GM19468 (cell line): ENCODE data around the gene ANKRD35.
"Not testable (repeated sequence)": the region's sequence is repeated elsewhere in the genome, so short reads cannot be mapped to it uniquely, and the experiment has no call there.

Experiments used
- ATAC-seq: cut with Tn5 transposase; IDR thresholded peaks from one replicate; pipeline ENCODE4 v1.9.1; 2021; ENCODE audit warnings: mild to moderate bottlenecking, moderate library complexity, moderate number of reproducible peaks; ENCODE audit not compliant: unreplicated experiment; ENCODE audit errors: extremely low read depth

ANKRD35 gene

GRCh38 chr1:145885738-145886287 is at the start of gene ANKRD35:
ANKRD35 (minus strand) TSS chr1:145885866; CDS start chr1:145885758, 108 bp downstream.
- peak; percentile 76 for ATAC-seq

DNA sequence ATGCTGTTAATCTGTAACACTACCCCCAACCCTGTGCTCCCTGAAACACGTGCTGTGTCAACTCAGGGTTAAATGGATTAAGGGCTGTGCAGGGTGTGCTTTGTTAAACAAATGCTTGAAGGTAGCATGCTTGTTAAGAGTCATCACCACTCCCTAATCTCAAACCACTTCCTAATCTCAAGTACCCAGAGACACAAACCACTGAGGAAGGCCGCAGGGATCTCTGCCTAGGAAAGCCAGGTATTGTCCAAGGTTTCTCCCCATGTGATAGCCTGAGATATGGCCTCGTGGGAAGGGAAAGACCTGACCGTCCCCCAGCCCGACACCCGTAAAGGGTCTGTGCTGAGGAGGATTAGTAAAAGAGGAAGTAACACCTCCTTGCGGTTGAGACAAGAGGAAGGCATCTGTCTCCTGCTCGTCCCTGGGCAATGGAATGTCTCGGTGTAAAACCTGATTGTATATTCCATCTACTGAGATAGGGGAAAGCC is 46.9 kb upstream of the ANKRD35 start:
- not testable (repeated sequence) for ATAC-seq

GRCh38 chr1:145927916-145928643 is 42.4 kb upstream of the ANKRD35 start:
- no peak for ATAC-seq

DNA sequence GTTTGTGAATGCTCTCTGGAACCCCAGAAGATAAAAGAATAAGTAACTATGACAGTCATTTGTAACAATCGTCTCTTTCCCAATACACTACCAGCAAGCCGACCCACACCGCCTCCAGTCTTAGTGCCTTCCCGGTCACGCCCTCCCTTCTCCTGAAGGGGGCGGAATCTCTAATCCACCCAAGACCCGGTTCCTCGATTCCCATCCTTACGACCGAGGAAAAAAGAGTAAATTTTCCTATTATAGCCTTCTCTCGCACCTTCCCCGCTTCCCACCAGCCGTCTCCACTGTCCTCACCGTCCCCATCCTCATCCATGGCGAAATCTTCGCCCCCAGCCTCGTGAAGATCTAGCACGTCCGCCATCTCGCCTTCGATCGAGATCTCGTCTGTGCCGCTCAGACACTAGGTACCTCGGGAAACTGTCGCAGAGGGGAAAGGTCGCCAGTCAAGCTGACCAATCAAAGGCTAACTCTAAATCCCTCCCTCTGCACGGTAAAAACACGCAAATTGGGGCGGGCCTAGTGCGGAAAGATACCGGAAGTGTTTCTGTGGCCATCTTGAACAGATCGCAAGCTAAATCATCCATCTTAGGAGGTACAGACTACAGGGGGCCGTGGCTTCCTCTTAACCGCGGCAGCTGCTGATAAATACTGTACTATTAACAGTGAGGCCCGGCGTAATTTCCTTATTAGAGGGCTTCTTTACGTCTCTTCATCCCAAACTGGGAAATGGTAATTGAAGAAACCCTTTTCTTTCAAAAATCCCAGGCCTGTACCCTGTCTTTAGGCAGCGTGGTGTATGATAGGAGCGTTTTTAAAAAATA is 41.6 kb upstream of the ANKRD35 start, which contains the start of gene RBM8A:
Gene RBM8A, minus strand, starts transcription at position 422 of the 824 bp plus-strand sequence. Its CDS starts 58 bp downstream, at position 364.
- ATAC-seq, result peak; percentile 88

DNA sequence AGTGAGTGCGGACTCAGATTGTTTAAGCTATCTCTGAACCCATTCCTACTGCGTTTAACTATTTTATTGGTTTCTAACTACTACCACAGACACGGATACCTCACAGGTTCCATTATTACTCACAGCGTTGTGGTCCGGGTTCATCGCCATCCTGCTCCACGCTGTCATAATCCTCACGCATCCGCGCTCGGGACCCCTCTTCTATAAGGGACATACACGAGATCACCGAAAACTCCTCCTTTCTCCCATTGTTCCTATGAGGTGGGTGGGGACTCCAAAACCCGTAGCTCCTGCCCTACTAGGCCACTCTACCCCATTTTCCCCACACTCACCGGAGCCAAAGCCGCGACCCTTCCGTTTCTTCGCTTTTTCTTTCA is 41.0 kb upstream of the ANKRD35 start:
- no peak for ATAC-seq

DNA sequence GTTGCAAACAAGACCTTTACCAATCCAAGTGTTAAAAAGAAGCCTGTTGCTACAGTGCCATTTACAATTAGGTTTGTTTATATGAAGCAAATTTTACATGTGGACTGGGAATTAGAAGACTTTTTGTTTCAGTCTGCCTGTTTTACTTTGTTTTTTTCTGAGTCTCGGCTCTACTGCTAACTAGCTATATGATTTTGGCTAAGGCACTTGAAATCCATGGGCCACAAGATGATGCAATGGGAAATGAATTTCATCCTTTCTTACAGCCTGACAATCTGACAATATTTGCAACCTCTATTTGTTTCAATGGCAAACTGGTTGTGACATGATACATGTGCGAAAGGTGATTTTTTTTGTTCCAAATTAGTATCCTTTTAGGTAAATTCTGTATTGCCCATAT is 36.6 kb upstream of the ANKRD35 start:
- ATAC-seq, result no peak

DNA sequence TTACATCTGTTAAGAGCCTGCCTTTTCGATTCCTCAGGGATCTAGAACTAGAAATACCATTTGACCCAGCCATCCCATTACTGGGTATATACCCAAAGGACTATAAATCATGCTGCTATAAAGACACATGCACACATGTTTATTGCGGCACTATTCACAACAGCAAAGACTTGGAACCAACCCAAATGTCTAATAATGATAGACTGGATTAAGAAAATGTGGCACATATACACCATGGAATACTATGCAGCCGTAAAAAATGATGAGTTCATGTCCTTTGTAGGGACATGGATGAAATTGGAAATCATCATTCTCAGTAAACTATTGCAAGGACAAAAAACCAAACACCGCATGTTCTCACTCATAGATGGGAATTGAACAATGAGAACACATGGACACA is 34.6 kb upstream of the ANKRD35 start:
- not testable (repeated sequence) for ATAC-seq

DNA sequence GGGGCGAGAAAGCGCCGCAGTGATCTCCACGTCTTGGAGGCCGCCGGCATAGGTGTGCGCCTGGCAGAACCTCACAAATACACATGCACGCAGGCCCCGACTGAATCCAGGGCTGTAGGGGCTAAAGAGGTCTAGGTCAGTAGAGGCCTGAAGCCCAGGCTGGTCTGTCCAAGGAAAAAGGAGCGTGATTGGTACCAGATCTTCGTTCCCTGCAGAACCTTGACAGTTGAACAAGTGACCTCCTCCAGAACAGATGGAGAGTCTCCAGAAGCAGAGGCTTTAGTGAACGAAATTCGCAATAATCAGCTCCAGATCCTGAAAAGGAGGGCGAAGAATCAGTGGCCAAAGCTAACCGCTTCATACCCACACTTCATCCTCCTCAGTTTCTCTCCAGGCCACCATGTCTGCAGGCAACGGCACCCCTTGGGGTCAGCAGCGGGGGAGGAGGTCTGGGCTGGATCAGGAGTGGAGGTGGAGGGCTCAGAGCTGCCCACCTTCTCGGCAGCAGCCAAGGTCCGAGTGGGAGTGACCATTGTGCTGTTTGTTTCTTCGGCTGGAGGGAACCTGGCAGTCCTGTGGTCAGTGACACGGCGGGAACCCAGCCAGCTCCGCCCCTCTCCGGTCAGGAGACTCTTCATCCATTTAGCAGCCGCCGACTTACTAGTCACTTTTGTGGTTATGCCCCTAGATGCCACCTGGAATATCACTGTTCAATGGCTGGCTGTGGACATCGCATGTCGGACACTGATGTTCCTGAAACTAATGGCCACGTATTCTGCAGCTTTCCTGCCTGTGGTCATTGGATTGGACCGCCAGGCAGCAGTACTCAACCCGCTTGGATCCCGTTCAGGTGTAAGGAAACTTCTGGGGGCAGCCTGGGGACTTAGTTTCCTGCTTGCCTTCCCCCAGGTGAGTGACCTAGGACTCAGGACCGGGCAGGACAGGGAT is 33.6 kb upstream of the ANKRD35 start:
- ATAC-seq, result no peak

GRCh38 chr1:145918144-145918991 is 32.7 kb upstream of the ANKRD35 start, which contains the start of gene PEX11B:
PEX11B (minus strand) TSS chr1:145918717; CDS start chr1:145918688, 29 bp downstream.
- ATAC-seq, result peak; percentile 66

GRCh38 chr1:145917595-145917994 is 31.9 kb upstream of the ANKRD35 start:
- no peak for ATAC-seq

GRCh38 chr1:145916745-145917144 is 31.1 kb upstream of the ANKRD35 start:
- no peak for ATAC-seq

- ATAC-seq, result no peak
These were observed 26.5 kb upstream of the ANKRD35 start for GRCh38 chr1:145912128-145912641.

GRCh38 chr1:145908653-145909052 is 23.0 kb upstream of the ANKRD35 start:
- no peak for ATAC-seq

- ATAC-seq, result no peak
These were observed 21.5 kb upstream of the ANKRD35 start for GRCh38 chr1:145906954-145907753.

GRCh38 chr1:145901312-145902021 is 15.8 kb upstream of the ANKRD35 start:
- no peak for ATAC-seq

DNA sequence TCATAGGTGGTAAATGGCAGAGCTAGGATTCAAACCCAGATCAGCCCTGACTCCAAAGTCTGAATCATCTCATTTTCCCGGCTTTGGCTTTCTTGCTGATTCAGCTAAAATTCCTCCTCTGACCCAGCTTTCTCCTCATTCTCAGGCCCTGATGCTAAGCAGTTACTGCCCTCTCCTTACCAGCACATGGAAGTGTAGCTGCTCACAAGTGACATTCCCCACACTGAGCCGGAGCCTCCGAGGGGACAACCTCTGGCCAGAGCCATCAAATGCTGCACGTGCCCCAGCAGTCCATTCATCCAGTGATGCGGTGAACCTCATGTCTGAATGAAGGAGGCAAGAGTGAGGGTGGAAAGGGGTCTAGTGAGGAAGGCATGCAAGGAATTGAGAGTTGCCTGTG is 13.1 kb upstream of the ANKRD35 start:
- ATAC-seq, result no peak

DNA sequence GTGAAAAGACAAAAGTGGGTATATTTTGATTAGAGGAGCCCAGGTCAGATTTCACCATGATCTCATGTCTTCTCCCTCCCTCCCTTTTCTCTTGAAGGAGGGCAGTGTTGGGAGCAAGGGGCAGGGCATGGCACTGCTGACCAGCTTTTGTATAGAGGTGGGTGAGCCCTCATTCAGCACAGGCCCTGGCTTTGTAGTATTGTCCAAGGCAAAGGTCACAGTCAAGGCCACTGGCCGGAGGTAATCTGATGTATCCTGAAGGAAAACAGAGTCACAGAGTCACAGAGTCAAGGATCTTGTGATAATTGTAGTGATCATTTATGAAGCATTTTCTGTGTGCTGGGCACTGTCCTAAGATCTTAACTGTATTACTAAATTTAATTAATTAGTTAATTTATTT is 12.3 kb upstream of the ANKRD35 start:
- no peak for ATAC-seq
